ENCODE measurements around the gene XPO4. TPM values are rescaled to one million over a fixed set of nuclear protein-coding genes. Genes with fewer than 3 reads are reported as not detected.

XPO4 gene
- total and polyA plus RNA-seq, 2 of the 8 experiments (the other 6 are each of a cell fraction or from before 2014, with no cell fraction given), result 11.9 to 33.3 TPM

GRCh38 chr13:20873348-20873747 lies 29.2 kb downstream of the XPO4 start:
- 68% methylated on average over 3 of the region's 3 CpGs; no CpG with 5 or more reads in 1 of the 2 experiments for WGBS, 2 experiments (ENCODE audit: extremely low coverage in 1 of 2, insufficient coverage in 1 of 2, insufficient read length in 1 of 2, insufficient replicate concordance in 2 of 2, low coverage in 1 of 2, low lambda C conversion rate in 2 of 2, missing lambda C conversion rate in 1 of 2)
- H3K27ac ChIP-seq (ENCODE audit: low read depth, low read length), result no peak overlapping the region
- H3K4ac ChIP-seq (replicated peaks; ENCODE audit: insufficient read length, low read depth, low read length), result no peak overlapping the region
- no peak overlapping the region for H3K56ac ChIP-seq (replicated peaks; ENCODE audit: insufficient read length, low read depth, low read length)
- H2AFZ ChIP-seq (ENCODE audit: low read length), result no peak overlapping the region
- H3K9me3 ChIP-seq (ENCODE audit: insufficient read depth in 2 of 2, low read depth in 1 of 2, low read length in 1 of 2), result no peaks in the 10 kb centered on the region
- H3K4me1 ChIP-seq (replicated peaks in 1 of 4; ENCODE audit: control insufficient read depth in 3 of 4, insufficient read depth in 4 of 4, low read length in 3 of 4), result no peaks in the 10 kb centered on the region
- peaks cover 5% of the 10 kb centered on the region; the same call in 1 of the 2 replicates for H3K79me1 ChIP-seq (ENCODE audit: low read depth, low read length)
- H3K23me2 ChIP-seq (ENCODE audit: low read depth, low read length), result no peaks in the 10 kb centered on the region
- no peak overlapping the region for H2BK20ac ChIP-seq (ENCODE audit: low read length)
- no peak overlapping the region for H2BK15ac ChIP-seq (ENCODE audit: low read length)
- peaks cover 20 to 99% of the 10 kb centered on the region in 2 experiments for H3K79me2 ChIP-seq (ENCODE audit: control insufficient read depth in 1 of 2, insufficient read depth in 2 of 2, low read length in 2 of 2)
- H3K36me3 ChIP-seq (ENCODE audit: control insufficient read depth in 2 of 4, insufficient read depth in 4 of 4, low read length in 3 of 4), result no peaks in the 10 kb centered on the region
- ChIA-PET POLR2A (ENCODE audit: partially characterized antibody) (no interaction called here), CTCF (ENCODE audit: partially characterized antibody) (no interaction called here)
- H3K23ac ChIP-seq (ENCODE audit: insufficient read length), result no peak overlapping the region
- H3K18ac ChIP-seq (ENCODE audit: extremely low read depth, low read length), result no peak overlapping the region
- H3K14ac ChIP-seq (ENCODE audit: insufficient read length), result no peak overlapping the region
- no peak overlapping the region for H4K91ac ChIP-seq (replicated peaks; ENCODE audit: insufficient read length, low read length)
- H3K4me3 ChIP-seq (ENCODE audit: extremely low read depth in 1 of 4, insufficient read depth in 2 of 4, low read depth in 3 of 4, low read length in 4 of 4), result no peak overlapping the region
- no peak overlapping the region for H3K9ac ChIP-seq (replicated peaks in 1 of 4; ENCODE audit: extremely low read depth in 1 of 4, low read depth in 3 of 4, low read length in 3 of 4)
- H2AK5ac ChIP-seq (ENCODE audit: low read depth, low read length), result no peak overlapping the region
- peaks cover 2 to 6% of the 10 kb centered on the region in 2 experiments for H4K20me1 ChIP-seq (replicated peaks in 1 of 2; ENCODE audit: control insufficient read depth in 1 of 2, insufficient read depth in 2 of 2, low read length in 2 of 2)
- no peak overlapping the region for H2BK12ac ChIP-seq (ENCODE audit: low read depth, low read length)
- H2BK120ac ChIP-seq (replicated peaks; ENCODE audit: low read depth, low read length), result no peak overlapping the region
- DNase-seq (ENCODE audit: low read depth in 1 of 2, low spot score in 2 of 2) (no peak), FAIRE-seq (no peak)
- H4K5ac ChIP-seq (ENCODE audit: insufficient read length, low read depth, low read length), result no peak overlapping the region
- no peak overlapping the region for H3K4me2 ChIP-seq (ENCODE audit: insufficient read depth in 1 of 2, low read depth in 2 of 2, low read length in 2 of 2)
- no peak overlapping the region for H2BK5ac ChIP-seq (ENCODE audit: low read depth, low read length)
- no peak overlapping the region for H4K8ac ChIP-seq (ENCODE audit: extremely low read depth, insufficient read depth, low read length)
- no peaks in the 10 kb centered on the region for H3K27me3 ChIP-seq (replicated peaks in 1 of 4; ENCODE audit: control insufficient read depth in 3 of 4, extremely low read depth in 1 of 4, insufficient read depth in 3 of 4, low read length in 3 of 4)
- TF ChIP-seq SIRT6 (IDR thresholded peaks at IDR 0.05; ENCODE audit: low read length) (no peak), ASH2L (IDR thresholded peaks at IDR 0.05; ENCODE audit: low read length) (no peak)
